CD4-positive, alpha-beta T cell treated with Interleukin-21 for 1 hour (primary cell): Measurements from ENCODE around the gene CNTNAP2.
"Not testable (repeated sequence)": the region's sequence is repeated elsewhere in the genome, so short reads cannot be mapped to it uniquely, and the experiment has no call there.

ENCODE experiments used
- DNase-seq: peaks from one replicate; pipeline ENCODE4 v3.0.0-alpha.2; 2020

CNTNAP2 gene

DNA sequence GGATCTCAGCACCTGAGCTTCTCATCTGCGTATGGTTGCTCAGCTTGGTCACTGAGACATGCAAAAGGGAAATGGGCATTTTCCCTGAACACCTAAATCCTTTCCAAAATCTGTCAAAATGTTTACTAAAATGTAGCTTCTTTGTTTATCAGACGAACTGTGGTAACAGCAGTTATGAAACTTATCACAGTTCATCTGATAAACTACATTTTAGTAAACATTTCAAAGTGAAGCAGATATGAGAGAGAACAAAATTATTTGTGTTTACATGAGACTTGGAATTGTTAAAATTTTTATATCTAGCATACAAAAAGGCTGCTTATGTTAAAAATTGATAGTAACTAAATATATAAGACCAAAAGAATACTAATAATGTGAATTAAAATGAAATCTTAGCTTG lies 1900.5 kb downstream of the CNTNAP2 start:
- DNase-seq: no peak

DNA sequence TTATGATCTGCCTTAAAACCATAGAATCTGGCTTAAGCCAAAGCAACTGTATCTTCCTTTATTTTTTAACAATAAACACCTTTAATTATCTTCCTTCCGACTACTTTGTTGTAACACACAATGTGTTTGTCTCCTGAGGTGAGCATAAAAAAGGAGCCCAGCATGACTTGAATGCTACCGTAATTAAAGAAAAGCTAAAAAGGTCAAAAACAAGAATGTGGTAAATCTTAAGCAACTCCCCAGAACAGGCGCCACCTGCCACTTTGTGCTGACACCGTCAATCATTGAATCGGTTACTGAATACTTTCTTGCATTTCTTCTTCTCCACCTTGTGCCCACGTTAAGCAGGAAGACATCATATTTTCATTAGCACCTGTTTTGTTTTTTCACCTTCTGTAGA lies 1904.1 kb downstream of the CNTNAP2 start:
- no peak for DNase-seq

DNA sequence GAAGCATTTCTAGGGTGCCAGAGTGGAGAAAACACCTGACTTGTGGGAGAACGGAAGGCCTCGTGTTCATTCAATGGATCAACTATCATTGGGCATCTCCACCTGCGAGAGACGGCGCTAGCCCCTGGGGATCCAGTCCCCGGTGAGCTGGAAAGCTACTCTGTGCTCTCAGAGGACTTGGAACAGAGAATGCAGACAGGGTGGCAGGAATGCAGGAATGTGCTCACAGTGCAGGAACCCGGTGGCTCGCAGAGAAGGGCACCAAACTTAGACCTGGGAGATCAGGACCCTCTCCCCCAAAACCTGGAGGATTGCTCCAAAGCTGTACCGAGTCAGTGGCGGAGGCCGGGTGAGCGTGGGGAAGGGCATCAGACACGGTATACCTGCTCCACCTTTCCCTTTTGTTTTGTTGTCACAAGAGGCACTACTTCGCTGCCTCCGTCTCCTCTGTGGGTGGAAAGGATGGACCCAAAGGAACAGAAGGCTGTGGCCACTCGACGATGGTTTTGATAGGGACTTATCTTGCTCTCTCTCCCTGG lies 1905.0 kb downstream of the CNTNAP2 start:
- DNase-seq: no peak

DNA sequence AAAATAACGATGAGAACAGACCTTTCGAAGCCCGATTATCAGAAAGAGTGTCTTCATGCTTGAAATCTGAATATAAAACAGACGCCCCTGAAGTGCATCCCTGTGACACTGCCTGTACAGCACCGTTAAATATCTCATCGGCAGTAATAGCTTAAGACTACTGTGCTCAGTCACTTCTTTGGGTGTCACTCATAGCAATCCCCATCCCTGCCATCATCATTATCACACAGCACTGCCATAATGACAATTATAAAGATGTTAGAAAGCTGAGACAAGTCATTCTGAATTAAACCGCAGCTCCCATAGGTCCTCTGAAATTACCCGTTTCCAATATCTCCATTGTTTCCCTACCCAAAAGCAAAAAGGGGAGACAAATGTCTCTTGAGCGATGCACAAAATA lies 1906.2 kb downstream of the CNTNAP2 start:
- DNase-seq: no peak

DNA sequence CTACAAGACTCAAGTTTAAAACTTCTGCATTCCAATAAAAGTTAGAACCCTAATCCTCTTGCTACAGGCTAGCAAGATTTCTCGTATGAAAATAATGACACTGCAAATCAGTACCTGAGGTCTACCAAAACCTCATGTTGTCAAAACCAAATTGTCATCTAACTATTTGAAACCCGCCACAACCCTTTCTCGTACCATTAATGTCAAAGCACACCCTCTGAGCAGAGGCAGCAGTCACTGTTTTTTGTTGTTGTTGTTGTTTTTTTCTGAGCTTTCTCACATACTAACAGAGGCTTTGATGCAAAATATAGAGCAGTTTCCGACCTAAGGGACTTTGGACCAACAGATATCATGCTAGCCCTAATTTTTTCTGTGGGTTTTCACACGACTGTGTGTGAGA lies 1910.1 kb downstream of the CNTNAP2 start:
- no peak for DNase-seq

GRCh38 chr7:148028165-148028564 lies 1911.6 kb downstream of the CNTNAP2 start:
- DNase-seq: no peak

DNA sequence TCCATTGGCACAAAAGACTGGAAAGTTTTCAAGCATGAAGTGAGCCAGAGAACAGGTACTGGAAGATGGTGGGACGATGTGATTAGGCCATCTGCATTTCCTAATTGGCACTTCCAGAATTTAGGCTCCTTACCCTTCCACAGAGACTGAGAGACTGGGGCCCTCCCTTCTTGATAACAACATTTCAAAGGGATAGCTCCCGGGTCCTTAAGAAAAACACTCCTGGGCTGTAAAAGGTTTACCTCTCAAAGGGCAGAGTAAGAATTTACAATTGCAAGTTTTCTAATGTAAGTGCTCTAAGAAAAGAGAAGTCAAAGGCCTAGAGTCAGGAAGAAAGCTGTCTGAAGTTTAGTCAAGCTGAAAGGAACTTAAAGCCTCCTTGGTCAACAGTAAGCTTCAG lies 1914.4 kb downstream of the CNTNAP2 start:
- no peak for DNase-seq

DNA sequence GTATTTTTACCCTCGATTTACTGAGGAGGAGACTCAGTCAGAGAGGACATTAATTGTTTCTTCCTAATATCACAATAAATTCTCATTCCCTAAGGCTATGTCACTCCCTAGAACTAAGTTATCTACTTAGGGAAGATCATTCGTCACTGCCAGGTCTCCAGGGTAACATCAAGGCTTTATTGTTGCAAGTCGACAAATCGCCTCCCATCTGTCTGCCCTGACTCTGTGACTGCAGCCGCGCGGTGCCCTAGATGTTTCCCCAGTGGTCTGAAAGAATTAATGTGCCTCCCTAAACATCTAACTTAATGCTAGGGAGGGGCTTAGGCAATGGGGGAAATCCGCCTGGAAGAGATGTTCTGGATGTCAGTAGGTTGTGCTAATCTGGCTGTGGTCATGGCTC lies 1915.2 kb downstream of the CNTNAP2 start:
- no peak for DNase-seq

GRCh38 chr7:148035950-148036349 lies 1919.3 kb downstream of the CNTNAP2 start:
- DNase-seq: no peak

DNA sequence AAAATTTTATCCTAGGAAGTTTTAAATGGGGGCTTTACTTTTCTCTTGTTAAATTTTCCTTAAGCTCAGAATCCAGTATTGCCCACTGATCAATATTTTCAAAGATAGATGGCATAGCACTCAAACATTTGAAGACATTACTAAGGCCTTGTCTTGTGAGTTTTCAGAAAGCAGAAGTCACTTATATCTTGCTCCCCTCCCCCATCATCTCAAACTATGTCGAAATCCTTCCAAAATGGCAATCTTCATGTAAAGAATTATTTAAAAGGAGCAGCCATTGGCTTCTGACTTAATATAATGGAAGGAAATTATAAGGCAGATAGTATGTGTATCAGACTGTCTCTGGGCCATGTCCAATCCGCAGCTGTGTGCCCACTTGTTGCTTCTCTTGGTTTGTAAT lies 1920.4 kb downstream of the CNTNAP2 start:
- no peak for DNase-seq

DNA sequence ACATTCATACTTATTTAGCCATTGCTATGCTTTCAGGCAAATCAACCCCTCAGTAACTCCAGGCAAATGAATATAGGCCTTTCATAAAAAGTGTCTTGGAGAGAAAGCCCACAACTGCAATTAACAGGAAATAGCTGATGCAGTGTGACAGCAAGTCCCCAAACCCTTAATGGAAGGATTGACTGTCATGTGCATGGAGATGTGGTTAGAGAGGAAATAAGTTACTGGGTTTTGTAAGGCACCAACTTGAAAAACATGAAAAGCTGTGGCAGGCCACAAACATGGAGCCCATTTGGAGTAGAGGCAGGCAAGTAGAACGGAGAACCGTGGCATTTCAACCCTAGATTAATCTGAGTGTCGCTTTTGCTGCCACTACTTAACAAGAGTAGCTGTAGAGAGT lies 1924.6 kb downstream of the CNTNAP2 start:
- DNase-seq: no peak

- no peak for DNase-seq
Observed at GRCh38 chr7:148042935-148043631, 1926.5 kb downstream of the CNTNAP2 start.

DNA sequence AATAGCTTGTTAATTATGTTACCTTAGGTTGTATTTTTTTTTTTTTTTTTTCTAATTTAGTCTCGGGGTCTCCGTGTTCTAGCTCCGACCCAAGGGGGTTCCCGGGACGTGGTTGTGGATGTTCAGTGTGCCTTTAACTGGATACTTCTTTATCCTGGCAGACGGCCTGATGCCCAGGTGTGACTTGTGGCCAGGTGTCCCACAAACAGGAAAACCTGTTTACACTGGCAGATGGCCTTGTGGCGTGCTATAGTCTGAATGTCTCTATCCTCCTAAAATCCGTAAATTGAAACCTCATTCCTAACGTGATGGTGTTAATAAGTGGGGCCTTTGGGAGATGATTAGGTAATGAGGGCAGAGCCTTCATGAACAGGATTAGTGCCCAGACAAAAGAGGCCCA lies 1927.6 kb downstream of the CNTNAP2 start:
- no peak for DNase-seq

- DNase-seq: no peak
Observed at GRCh38 chr7:148045521-148045920, 1928.9 kb downstream of the CNTNAP2 start.

GRCh38 chr7:148049068-148049467 lies 1932.5 kb downstream of the CNTNAP2 start:
- DNase-seq: no peak

GRCh38 chr7:148050492-148051158 lies 1934.0 kb downstream of the CNTNAP2 start:
- DNase-seq: no peak

GRCh38 chr7:148056406-148056805 lies 1939.8 kb downstream of the CNTNAP2 start:
- DNase-seq: no peak

- DNase-seq: no peak
Observed at GRCh38 chr7:148058092-148058491, 1941.5 kb downstream of the CNTNAP2 start.

- DNase-seq: no peak
Observed at GRCh38 chr7:148058753-148059152, 1942.2 kb downstream of the CNTNAP2 start.

- DNase-seq: no peak
Observed at GRCh38 chr7:148060724-148061123, 1944.1 kb downstream of the CNTNAP2 start.

DNA sequence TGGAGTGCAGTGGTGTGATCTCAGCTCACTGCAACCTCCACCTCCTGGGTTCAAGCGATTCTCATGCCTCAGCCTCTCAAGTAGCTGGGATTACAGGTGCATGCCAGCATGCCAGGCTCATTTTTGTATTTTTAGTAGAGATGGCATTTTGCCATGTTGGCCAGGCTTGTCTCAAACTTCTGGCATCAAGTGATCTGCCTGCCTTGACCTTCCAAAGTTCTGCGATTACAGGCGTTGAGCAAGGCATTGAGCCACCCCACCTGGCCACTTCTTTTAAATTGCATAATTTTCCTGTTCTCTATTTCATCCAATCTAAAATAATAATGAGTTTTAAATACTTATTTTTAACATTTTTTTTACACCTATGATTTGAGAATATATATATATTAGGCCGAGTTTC lies 1961.5 kb downstream of the CNTNAP2 start:
- DNase-seq: not testable (repeated sequence)

- no peak for DNase-seq
Observed at GRCh38 chr7:148079206-148080080, 1962.8 kb downstream of the CNTNAP2 start.

GRCh38 chr7:148083448-148083847 lies 1966.8 kb downstream of the CNTNAP2 start:
- DNase-seq: no peak

DNA sequence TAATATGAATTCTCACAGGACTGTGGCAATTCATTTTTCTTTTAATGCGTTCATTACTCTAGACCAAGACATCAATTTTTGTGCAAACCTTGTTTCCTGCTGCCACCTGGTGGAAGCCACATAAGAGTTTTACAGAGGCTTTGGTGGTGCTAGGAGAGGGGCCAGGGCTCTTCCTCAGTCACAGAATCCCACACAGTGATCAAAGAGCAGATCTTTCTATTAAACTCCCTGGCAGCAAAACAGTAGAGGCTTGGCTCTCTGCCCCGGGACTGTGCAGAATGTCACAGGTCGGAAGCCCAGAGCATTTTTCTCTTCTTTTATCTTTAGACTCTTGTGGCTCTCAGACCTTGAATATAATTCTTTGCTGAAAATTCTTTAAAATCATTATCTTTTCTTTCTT lies 1967.5 kb downstream of the CNTNAP2 start:
- DNase-seq: no peak
